ELF-1 (cell line): ENCODE results near the gene ARHGEF2.
"Not testable (repeated sequence)": the region's sequence is repeated elsewhere in the genome, so short reads cannot be mapped to it uniquely, and the experiment has no call there.

ENCODE experiments used
- DNase-seq: peaks from one replicate; pipeline ENCODE4 v3.0.0-alpha.2; 2016; ENCODE audit warnings: low read depth, low spot score

ARHGEF2 gene

GRCh38 chr1:155944444-155944799, 33.9 kb downstream of the ARHGEF2 start:
- no peak for DNase-seq

- no peak for DNase-seq
Observed at GRCh38 chr1:155942578-155943141, 35.7 kb downstream of the ARHGEF2 start.

- DNase-seq: no peak
Observed at GRCh38 chr1:155941845-155942531, 36.4 kb downstream of the ARHGEF2 start.

- no peak for DNase-seq
Observed at GRCh38 chr1:155940993-155941844, 37.1 kb downstream of the ARHGEF2 start, which contains the start of gene RXFP4. Gene RXFP4, plus strand, starts transcription at chr1:155941638. Its CDS starts 72 bp downstream, at chr1:155941710.

- DNase-seq: no peak
Observed at GRCh38 chr1:155940482-155940992, 37.8 kb downstream of the ARHGEF2 start.

GRCh38 chr1:155938220-155938627, 40.1 kb downstream of the ARHGEF2 start:
- peak; percentile 40 for DNase-seq

GRCh38 chr1:155934936-155935590, 43.3 kb downstream of the ARHGEF2 start:
- no peak for DNase-seq

- peak; percentile 98 for DNase-seq
Observed at GRCh38 chr1:155934097-155934935, 44.0 kb downstream of the ARHGEF2 start, which contains the start of gene KHDC4. Gene KHDC4, minus strand, starts transcription at chr1:155934413. Its CDS starts 40 bp downstream, at chr1:155934373.

GRCh38 chr1:155933591-155934096, 44.7 kb downstream of the ARHGEF2 start:
- DNase-seq: peak; percentile 30

- DNase-seq: no peak
Observed at GRCh38 chr1:155932487-155932886, 45.9 kb downstream of the ARHGEF2 start.

- DNase-seq: no peak
Observed at GRCh38 chr1:155932081-155932480, 46.3 kb downstream of the ARHGEF2 start.

GRCh38 chr1:155931332-155932038, 46.9 kb downstream of the ARHGEF2 start:
- no peak for DNase-seq

- DNase-seq: not testable (repeated sequence)
Observed at GRCh38 chr1:155930725-155931124, 47.6 kb downstream of the ARHGEF2 start.

GRCh38 chr1:155929057-155929456, 49.3 kb downstream of the ARHGEF2 start:
- no peak for DNase-seq

- DNase-seq: no peak
Observed at GRCh38 chr1:155925506-155925905, 52.8 kb downstream of the ARHGEF2 start.

- no peak for DNase-seq
Observed at GRCh38 chr1:155920717-155921116, 57.6 kb downstream of the ARHGEF2 start.

GRCh38 chr1:155919801-155920200, 58.5 kb downstream of the ARHGEF2 start:
- DNase-seq: no peak

- DNase-seq: no peak
Observed at GRCh38 chr1:155918660-155919059, 59.7 kb downstream of the ARHGEF2 start.

- DNase-seq: no peak
Observed at GRCh38 chr1:155913969-155914757, 64.2 kb downstream of the ARHGEF2 start.
